Stimulated activated CD8-positive, alpha-beta memory T cell treated with anti-CD3 and anti-CD28 coated beads, Interleukin-4, amount 100 ng/mL, for 4 hours (primary cell): ENCODE data around the gene ERVFRD-1.
"Not testable (repeated sequence)": the region's sequence is repeated elsewhere in the genome, so short reads cannot be mapped to it uniquely, and the experiment has no call there.

Source experiments
- DNase-seq, 2 donors: peaks; one replicate each; pipeline ENCODE4 v3.0.0-alpha.2; 2020; ENCODE audit warnings: low read depth in 2 of 2, low spot score in 1 of 2

The ERVFRD-1 gene

GRCh38 chr6:11092668-11093375 is 18.7 kb downstream of the ERVFRD-1 start:
- no peak for DNase-seq

GRCh38 chr6:11091141-11091540 is 20.4 kb downstream of the ERVFRD-1 start:
- not testable (repeated sequence) for DNase-seq

GRCh38 chr6:11089695-11090094 is 21.8 kb downstream of the ERVFRD-1 start:
- no peak for DNase-seq

GRCh38 chr6:11087141-11087812 is 24.2 kb downstream of the ERVFRD-1 start:
- not testable (repeated sequence) for DNase-seq

- DNase-seq, result no peak
Measured at GRCh38 chr6:11085758-11086435, 25.6 kb downstream of the ERVFRD-1 start.

GRCh38 chr6:11083956-11084355 is 27.6 kb downstream of the ERVFRD-1 start:
- no peak for DNase-seq

- no peak for DNase-seq
Measured at GRCh38 chr6:11083491-11083890, 28.0 kb downstream of the ERVFRD-1 start.

GRCh38 chr6:11080296-11080695 is 31.2 kb downstream of the ERVFRD-1 start:
- no peak for DNase-seq

GRCh38 chr6:11078266-11078665 is 33.3 kb downstream of the ERVFRD-1 start:
- no peak for DNase-seq

- no peak for DNase-seq
Measured at GRCh38 chr6:11076540-11076939, 35.0 kb downstream of the ERVFRD-1 start.

GRCh38 chr6:11072101-11072500 is 39.4 kb downstream of the ERVFRD-1 start:
- DNase-seq, result no peak

GRCh38 chr6:11069760-11070159 is 41.8 kb downstream of the ERVFRD-1 start:
- DNase-seq, result no peak

- no peak for DNase-seq
Measured at GRCh38 chr6:11067348-11067747, 44.2 kb downstream of the ERVFRD-1 start.

- no peak for DNase-seq
Measured at GRCh38 chr6:11066505-11067347, 44.8 kb downstream of the ERVFRD-1 start.

GRCh38 chr6:11065436-11066202 is 45.9 kb downstream of the ERVFRD-1 start:
- no peak for DNase-seq

- no peak for DNase-seq
Measured at GRCh38 chr6:11064836-11065235, 46.7 kb downstream of the ERVFRD-1 start.

- DNase-seq, result no peak
Measured at GRCh38 chr6:11062715-11063114, 48.8 kb downstream of the ERVFRD-1 start.

GRCh38 chr6:11062083-11062482 is 49.4 kb downstream of the ERVFRD-1 start:
- no peak for DNase-seq

- DNase-seq, result no peak
Measured at GRCh38 chr6:11058406-11058805, 53.1 kb downstream of the ERVFRD-1 start.

GRCh38 chr6:11056871-11057270 is 54.7 kb downstream of the ERVFRD-1 start:
- DNase-seq, result no peak
